ENCODE measurements around the gene CCNY. TPM values are rescaled to one million over a fixed set of nuclear protein-coding genes. Genes with fewer than 3 reads are reported as not detected.

CCNY gene
- total and polyA plus RNA-seq, 2 of the 13 experiments (the other 11 are each of a cell fraction or from before 2014, with no cell fraction given): 48.2 to 54.7 TPM

GRCh38 chr10:35523670-35524225 lies 187.4 kb downstream of the CCNY start:
- BruUV-seq (replicated peaks): no TSS peak
- ChIA-PET CTCF (ENCODE audit: low intra/inter-chr PET ratio, low total read pairs) (no interaction called here), POLR2A (no interaction called here)
- H3K36me3 ChIP-seq (replicated peaks in 1 of 2; ENCODE audit: control insufficient read depth in 1 of 2, insufficient read depth in 2 of 2, low read length in 2 of 2): peaks cover 4 to 21% of the 10 kb centered on the region in 2 experiments
- no peak overlapping the region for H3K27ac ChIP-seq (ENCODE audit: extremely low read length, insufficient read depth, low read length)
- H3K4me1 ChIP-seq (ENCODE audit: insufficient read depth, low read length): no peaks in the 10 kb centered on the region
- H3K4me3 ChIP-seq (replicated peaks in 1 of 3; ENCODE audit: insufficient read depth in 1 of 3, low read depth in 2 of 3, low read length in 3 of 3): no peak overlapping the region
- no peaks in the 10 kb centered on the region for H3K9me3 ChIP-seq (ENCODE audit: low read length)
- no peaks in the 10 kb centered on the region for H3K27me3 ChIP-seq (ENCODE audit: control insufficient read depth in 1 of 2, insufficient read depth in 2 of 2, low read length in 2 of 2)
- H3K79me2 ChIP-seq (ENCODE audit: insufficient read depth, low read length): peaks cover 3% of the 10 kb centered on the region
- H4K20me1 ChIP-seq (ENCODE audit: insufficient read depth, low read length): no peaks in the 10 kb centered on the region
- no peak overlapping the region for H2AFZ ChIP-seq (ENCODE audit: low read length)
- H3K4me2 ChIP-seq (ENCODE audit: low read depth, low read length): no peak overlapping the region
- in situ Hi-C loops (cut with HindIII; ENCODE audit: extremely low pct_ligation_motif_present, low pct_unique_long_range_greater_than_20kb): no loop called here
- no peak for FAIRE-seq
- TF ChIP-seq POLR2G (IDR thresholded peaks at IDR 0.05; ENCODE audit: low read depth, low read length) (no peak), U2AF1 (optimal IDR thresholded peaks at IDR 0.05; ENCODE audit: low read depth, low read length) (no peak), MTA3 (CRISPR knock-in tag; IDR thresholded peaks at IDR 0.05) (no peak), FOXK1 (CRISPR knock-in tag; IDR thresholded peaks at IDR 0.05; ENCODE audit: borderline replicate concordance, low read depth) (no peak), HDAC6 (IDR thresholded peaks at IDR 0.05; ENCODE audit: low read depth, low read length) (no peak), REL (CRISPR knock-in tag; conservative IDR thresholded peaks at IDR 0.05) (no peak), CENPT (CRISPR knock-in tag; IDR thresholded peaks at IDR 0.05; ENCODE audit: low read depth) (no peak), ZNF225 (CRISPR knock-in tag; IDR thresholded peaks at IDR 0.05) (no peak), MATR3 (CRISPR knock-in tag; IDR thresholded peaks at IDR 0.05) (no peak), BRCA1 (CRISPR knock-in tag; IDR thresholded peaks at IDR 0.05) (no peak), TIGD3 (CRISPR knock-in tag; IDR thresholded peaks at IDR 0.05; ENCODE audit: borderline replicate concordance) (no peak), YEATS2 (CRISPR knock-in tag; IDR thresholded peaks at IDR 0.05; ENCODE audit: borderline replicate concordance) (no peak), BRD4 (CRISPR knock-in tag; IDR thresholded peaks at IDR 0.05) (no peak), ZNF674 (CRISPR knock-in tag; IDR thresholded peaks at IDR 0.05; ENCODE audit: low read depth) (no peak), TERF1 (CRISPR knock-in tag; IDR thresholded peaks at IDR 0.05) (no peak)
- ATAC-seq: no peak
- no peak for DNase-seq (ENCODE audit: low spot score)
- intact Hi-C loops (cut with micrococcal nuclease; ENCODE audit: unreplicated experiment): loop anchor here (10.0 kb wide), 1 partner anchor 179 kb away; no protein-coding TSS in a partner anchor
- H3K9ac ChIP-seq (ENCODE audit: insufficient read depth, low read depth, low read length): no peak overlapping the region
- 96% methylated on average over 3 of the region's 3 CpGs for WGBS (ENCODE audit: low lambda C conversion rate)

Data from HepG2 (cell line).